OCI-LY1 (cell line): Measurements from ENCODE around the gene PCNT.

Experiments used
- H2AFZ ChIP-seq: fragments of 200-600 bp; sonication (generic), shearing (Covaris generic); 2 replicates; pipeline ENCODE4 v1.6.0; 2014; ENCODE audit warnings: antibody characterized with exemption, mild to moderate bottlenecking, low read length
- H3F3A ChIP-seq: fragments of 200-600 bp; sonication (generic), shearing (Covaris generic); 2 replicates; pipeline ENCODE4 v1.6.0; 2014; ENCODE audit warnings: mild to moderate bottlenecking, antibody characterized with exemption, low read length, moderate library complexity; ENCODE audit not compliant: insufficient read depth
- H3K27ac ChIP-seq: fragments of 200-600 bp; sonication (generic); 2 replicates; pipeline ENCODE4 v1.5.1; 2014; ENCODE audit warnings: low read length, mixed run types, mild to moderate bottlenecking, low read depth; ENCODE audit not compliant: poor library complexity, severe bottlenecking
- H3K27me3 ChIP-seq: fragments of 200-600 bp; sonication (generic); 2 replicates; pipeline ENCODE4 v1.6.0; 2014; ENCODE audit warnings: antibody characterized with exemption, mild to moderate bottlenecking, low read length, moderate library complexity; ENCODE audit not compliant: insufficient read depth
- H3K36me3 ChIP-seq: fragments of 200-600 bp; sonication (generic); 2 replicates; pipeline ENCODE4 v1.6.1; 2014; ENCODE audit warnings: mild to moderate bottlenecking, antibody characterized with exemption, low read length, moderate library complexity, mixed read lengths; ENCODE audit not compliant: insufficient read depth
- H3K4me1 ChIP-seq: fragments of 200-600 bp; sonication (generic); 2 replicates; pipeline ENCODE4 v1.5.1; 2014; ENCODE audit warnings: mild to moderate bottlenecking, low read length, moderate library complexity; ENCODE audit not compliant: insufficient read depth, severe bottlenecking
- H3K4me2 ChIP-seq: fragments of 200-600 bp; sonication (generic), shearing (Covaris generic); 2 replicates; pipeline ENCODE4 v1.6.1; 2014; ENCODE audit warnings: low read length
- H3K4me3 ChIP-seq: fragments of 200-600 bp; sonication (generic); 2 replicates; pipeline ENCODE4 v1.5.1; 2014; ENCODE audit warnings: low read length, low read depth, mild to moderate bottlenecking, mixed read lengths; ENCODE audit not compliant: poor library complexity, severe bottlenecking
- H3K79me2 ChIP-seq: fragments of 200-600 bp; shearing (Covaris generic); 2 replicates; pipeline ENCODE4 v1.6.1; 2016; ENCODE audit warnings: mixed run types, low read length, mixed read lengths; ENCODE audit not compliant: insufficient read depth
- H3K9ac ChIP-seq: fragments of 200-600 bp; sonication (generic), shearing (Covaris generic); 2 replicates; pipeline ENCODE4 v1.6.1; 2014; ENCODE audit warnings: mild to moderate bottlenecking, low read length, mixed read lengths
- H3K9me2 ChIP-seq: fragments of 200-600 bp; sonication (generic), shearing (Covaris generic); 2 replicates; pipeline ENCODE4 v1.6.1; 2014; ENCODE audit warnings: low read depth, mild to moderate bottlenecking, low read length, mixed read lengths
- H3K9me3 ChIP-seq: fragments of 200-600 bp; shearing (Covaris generic); 2 replicates; pipeline ENCODE4 v1.6.1; 2014; ENCODE audit warnings: low read length, mixed read lengths
- H4K20me1 ChIP-seq: fragments of 200-600 bp; sonication (generic), shearing (Covaris generic); 2 replicates; pipeline ENCODE4 v1.6.0; 2016; ENCODE audit warnings: mild to moderate bottlenecking, low read length; ENCODE audit not compliant: insufficient read depth
- EZH2 ChIP-seq: fragments of 200-600 bp; sonication (generic), shearing (Covaris generic); IDR thresholded peaks from 2 replicates; pipeline ENCODE4 v1.8.0; 2017; ENCODE audit warnings: borderline replicate concordance, mixed run types, mild to moderate bottlenecking, antibody characterized with exemption, low read length, moderate library complexity, mixed read lengths
- TF ChIP-seq, protein P1 (sequence below): fragments of 200-600 bp; sonication (generic), shearing (Covaris generic); IDR thresholded peaks from 2 replicates; pipeline ENCODE4 v1.5.1; 2017; ENCODE audit warnings: mild to moderate bottlenecking, antibody characterized with exemption, low read length, moderate library complexity, mixed read lengths

The PCNT gene

DNA sequence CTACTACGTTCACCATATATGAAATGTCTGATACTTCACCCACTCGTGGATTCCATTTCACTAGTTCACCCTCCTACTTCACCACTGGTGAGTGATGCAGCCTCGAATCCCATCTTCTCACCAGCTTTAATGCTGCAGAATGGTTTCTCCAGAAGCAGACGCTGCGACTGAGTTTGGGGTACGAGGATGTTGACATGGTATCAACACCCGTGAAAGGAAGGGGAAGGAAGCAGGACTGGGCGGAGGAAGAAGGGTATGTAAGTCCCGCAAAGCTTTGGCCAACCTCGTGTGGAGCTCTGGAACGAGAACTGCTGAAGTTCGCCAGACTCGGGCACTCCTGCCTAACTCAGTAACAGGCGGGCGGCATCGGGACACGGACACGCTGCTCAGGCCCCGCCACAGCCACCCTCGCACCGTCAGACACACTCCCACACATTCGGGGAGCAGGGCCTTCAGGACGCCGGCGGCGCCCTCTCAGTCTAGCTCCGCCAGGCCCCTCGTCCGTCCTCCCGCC, 133.9 kb downstream of the PCNT start:
- H3K27me3 ChIP-seq = no peaks in the 10 kb centered on the region
- no peaks in the 10 kb centered on the region for H3K9me2 ChIP-seq
- H3K4me2 ChIP-seq = peak overlapping the region; percentile 99
- H3K27ac ChIP-seq = peak overlapping the region; percentile 68
- H4K20me1 ChIP-seq = no peaks in the 10 kb centered on the region
- H2AFZ ChIP-seq = no peak overlapping the region
- no peak for TF ChIP-seq EZH2
- TF ChIP-seq, protein P1, sequence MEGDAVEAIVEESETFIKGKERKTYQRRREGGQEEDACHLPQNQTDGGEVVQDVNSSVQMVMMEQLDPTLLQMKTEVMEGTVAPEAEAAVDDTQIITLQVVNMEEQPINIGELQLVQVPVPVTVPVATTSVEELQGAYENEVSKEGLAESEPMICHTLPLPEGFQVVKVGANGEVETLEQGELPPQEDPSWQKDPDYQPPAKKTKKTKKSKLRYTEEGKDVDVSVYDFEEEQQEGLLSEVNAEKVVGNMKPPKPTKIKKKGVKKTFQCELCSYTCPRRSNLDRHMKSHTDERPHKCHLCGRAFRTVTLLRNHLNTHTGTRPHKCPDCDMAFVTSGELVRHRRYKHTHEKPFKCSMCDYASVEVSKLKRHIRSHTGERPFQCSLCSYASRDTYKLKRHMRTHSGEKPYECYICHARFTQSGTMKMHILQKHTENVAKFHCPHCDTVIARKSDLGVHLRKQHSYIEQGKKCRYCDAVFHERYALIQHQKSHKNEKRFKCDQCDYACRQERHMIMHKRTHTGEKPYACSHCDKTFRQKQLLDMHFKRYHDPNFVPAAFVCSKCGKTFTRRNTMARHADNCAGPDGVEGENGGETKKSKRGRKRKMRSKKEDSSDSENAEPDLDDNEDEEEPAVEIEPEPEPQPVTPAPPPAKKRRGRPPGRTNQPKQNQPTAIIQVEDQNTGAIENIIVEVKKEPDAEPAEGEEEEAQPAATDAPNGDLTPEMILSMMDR = no peak
- no peaks in the 10 kb centered on the region for H3K9me3 ChIP-seq
- peaks cover 25% of the 10 kb centered on the region for H3K4me1 ChIP-seq
- peak overlapping the region; percentile 86 for H3K4me3 ChIP-seq
- peak overlapping the region; percentile 94 for H3K9ac ChIP-seq
- H3F3A ChIP-seq = no peaks in the 10 kb centered on the region
- H3K36me3 ChIP-seq = peaks cover 23% of the 10 kb centered on the region
- H3K79me2 ChIP-seq = peaks cover 20% of the 10 kb centered on the region; the same call in 1 of the 2 replicates

DNA sequence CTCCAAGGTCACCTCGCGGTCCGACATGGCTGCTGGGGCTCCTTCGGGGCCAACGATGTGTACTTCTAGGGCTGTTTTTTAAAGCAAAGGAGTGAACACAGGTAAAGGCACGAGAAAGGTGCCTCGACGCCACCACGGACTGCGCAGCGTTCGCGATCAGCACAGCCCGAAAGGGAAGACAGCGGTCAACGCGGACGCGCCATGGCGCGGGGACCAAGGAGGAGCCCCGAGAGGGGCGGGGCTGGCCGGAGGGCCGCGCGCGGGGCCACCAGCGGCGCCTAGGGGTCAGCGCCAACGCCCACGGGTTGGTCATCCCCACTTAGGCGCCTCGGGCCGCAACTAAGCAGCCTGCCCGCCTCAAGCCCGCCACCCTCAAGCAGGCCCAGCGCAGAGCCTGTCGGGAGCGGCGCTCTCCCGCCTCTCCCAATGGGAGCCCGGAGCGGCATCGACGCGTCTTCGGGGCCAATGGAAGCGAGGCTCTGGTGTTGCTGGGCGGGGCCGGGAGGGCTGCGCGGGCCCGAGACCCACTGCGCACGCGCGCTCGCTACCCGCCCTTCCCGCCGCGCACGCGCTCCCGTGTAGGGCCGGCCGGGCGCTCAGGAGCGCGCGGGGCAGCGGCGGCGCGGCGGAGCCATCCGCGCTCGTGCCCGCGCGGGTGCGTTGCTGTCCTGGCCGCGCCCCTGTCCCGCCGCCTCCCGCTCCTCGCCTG, 134.5 kb downstream of the PCNT start, which contains the start of gene DIP2A:
TSS of gene DIP2A (plus strand) at position 577 of the 709 bp plus-strand sequence. CDS start 241 bp downstream, outside the sequence.
- no peaks in the 10 kb centered on the region for H4K20me1 ChIP-seq
- peak within 1 kb of the TSS; percentile 94 for H3K9ac ChIP-seq
- H3K4me1 ChIP-seq = peaks cover 25% of the 10 kb centered on the region
- H3K36me3 ChIP-seq = peaks cover 29% of the 10 kb centered on the region
- H2AFZ ChIP-seq = no peak within 1 kb of the TSS
- no peaks in the 10 kb centered on the region for H3F3A ChIP-seq
- H3K27ac ChIP-seq = peak within 1 kb of the TSS; percentile 68
- TF ChIP-seq, protein P1 = no peak
- TF ChIP-seq EZH2 = no peak
- peaks cover 20% of the 10 kb centered on the region; the same call in 1 of the 2 replicates for H3K79me2 ChIP-seq
- no peaks in the 10 kb centered on the region for H3K27me3 ChIP-seq
- H3K4me2 ChIP-seq = peak within 1 kb of the TSS; percentile 99
- no peaks in the 10 kb centered on the region for H3K9me2 ChIP-seq
- H3K4me3 ChIP-seq = peak within 1 kb of the TSS; percentile 86
- H3K9me3 ChIP-seq = no peaks in the 10 kb centered on the region

- H4K20me1 ChIP-seq = no peaks in the 10 kb centered on the region
- H3K36me3 ChIP-seq = peaks cover 30% of the 10 kb centered on the region
- no peak overlapping the region for H2AFZ ChIP-seq
- H3K4me2 ChIP-seq = peak overlapping the region; percentile 96
- no peak overlapping the region for H3K27ac ChIP-seq
- no peaks in the 10 kb centered on the region for H3K9me2 ChIP-seq
- no peaks in the 10 kb centered on the region for H3F3A ChIP-seq
- TF ChIP-seq, protein P1 = no peak
- no peak for TF ChIP-seq EZH2
- peak overlapping the region; percentile 73 for H3K4me3 ChIP-seq
- peaks cover 25% of the 10 kb centered on the region for H3K4me1 ChIP-seq
- H3K9ac ChIP-seq = peak overlapping the region; percentile 72
- H3K27me3 ChIP-seq = no peaks in the 10 kb centered on the region
- H3K9me3 ChIP-seq = no peaks in the 10 kb centered on the region
- H3K79me2 ChIP-seq = peaks cover 20% of the 10 kb centered on the region; the same call in 1 of the 2 replicates
Observed at GRCh38 chr21:46459024-46459355, 135.0 kb downstream of the PCNT start.
